Activated CD4-positive, alpha-beta T cell treated with anti-CD3 and anti-CD28 coated beads, Interleukin-2, amount 10 ng/mL, durations not matched to agents 24 days and 14 days (primary cell): ENCODE data around the gene TCEANC2. TPM values are rescaled to one million over a fixed set of nuclear protein-coding genes. Genes with fewer than 3 reads are reported as not detected.
"Not testable (repeated sequence)": the region's sequence is repeated elsewhere in the genome, so short reads cannot be mapped to it uniquely, and the experiment has no call there.

Source experiments
- DNase-seq: peaks from one replicate; pipeline ENCODE4 v3.0.0; 2022
- H3K27ac Mint-ChIP-seq: one replicate; pipeline ENCODE4 v1.8.0; 2022; ENCODE audit warnings: mild to moderate bottlenecking, mixed read lengths
- H3K27me3 Mint-ChIP-seq: one replicate; pipeline ENCODE4 v1.8.0; 2022; ENCODE audit warnings: mixed read lengths
- H3K36me3 Mint-ChIP-seq: one replicate; pipeline ENCODE4 v1.8.0; 2022; ENCODE audit warnings: low read depth, mild to moderate bottlenecking, mixed read lengths
- H3K4me1 Mint-ChIP-seq: one replicate; pipeline ENCODE4 v1.8.0; 2021; ENCODE audit warnings: mixed read lengths
- H3K4me3 Mint-ChIP-seq: one replicate; pipeline ENCODE4 v1.8.0; 2022; ENCODE audit warnings: mild to moderate bottlenecking, moderate library complexity, mixed read lengths
- H3K9me3 Mint-ChIP-seq: one replicate; pipeline ENCODE4 v1.8.0; 2021; ENCODE audit warnings: mixed read lengths
- intact Hi-C: fragments of 100-400 bp; cut with micrococcal nuclease; formaldehyde crosslinking; loops from one replicate; pipeline ENCODE4 v1.15.1; 2023
- total RNA-seq: library from RNA; stranded (reverse); gene quantifications from 2 replicates; pipeline ENCODE4 v1.2.3, GENCODE V29; 2022

TCEANC2 gene
- total RNA-seq, 1 donor from 2014 or later: 10.0 TPM

- intact Hi-C loops: no loop called here
- Mint-ChIP-seq H3K4me3 (no peak overlapping the region), H3K36me3 (peaks cover 2% of the 10 kb centered on the region), H3K9me3 (no peaks in the 10 kb centered on the region), H3K27me3 (no peaks in the 10 kb centered on the region), H3K27ac (no peak overlapping the region), H3K4me1 (peaks cover 5% of the 10 kb centered on the region)
- DNase-seq: no peak
Observed at GRCh38 chr1:54084794-54085193, 31.4 kb downstream of the TCEANC2 start.

GRCh38 chr1:54086754-54087153, 33.3 kb downstream of the TCEANC2 start:
- peaks cover 4% of the 10 kb centered on the region for H3K36me3 Mint-ChIP-seq
- no peak overlapping the region for H3K4me3 Mint-ChIP-seq
- H3K4me1 Mint-ChIP-seq: peaks cover 2% of the 10 kb centered on the region
- no peaks in the 10 kb centered on the region for H3K9me3 Mint-ChIP-seq
- H3K27ac Mint-ChIP-seq: no peak overlapping the region
- H3K27me3 Mint-ChIP-seq: no peaks in the 10 kb centered on the region
- DNase-seq: no peak
- intact Hi-C loops: no loop called here

DNA sequence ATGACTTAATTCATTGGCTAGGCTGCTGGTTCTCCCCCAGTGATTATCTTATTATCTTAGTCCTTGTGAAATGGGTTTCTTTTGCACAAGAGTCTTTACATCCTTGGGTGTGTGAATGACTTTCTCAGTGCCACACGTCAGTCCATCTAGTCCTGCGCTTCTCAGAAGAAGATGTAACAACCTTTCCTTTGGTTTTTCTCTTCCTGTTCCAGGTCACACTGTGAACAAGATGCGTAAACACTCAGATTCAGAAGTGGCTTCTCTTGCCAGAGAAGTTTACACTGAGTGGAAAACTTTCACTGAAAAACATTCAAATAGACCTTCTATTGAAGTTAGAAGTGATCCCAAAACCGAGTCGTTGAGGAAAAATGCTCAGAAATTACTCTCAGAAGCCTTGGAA, 35.0 kb downstream of the TCEANC2 start:
- H3K27me3 Mint-ChIP-seq: no peaks in the 10 kb centered on the region
- DNase-seq: no peak
- H3K27ac Mint-ChIP-seq: no peak overlapping the region
- intact Hi-C loops: no loop called here
- no peaks in the 10 kb centered on the region for H3K9me3 Mint-ChIP-seq
- no peaks in the 10 kb centered on the region for H3K4me1 Mint-ChIP-seq
- peaks cover 4% of the 10 kb centered on the region for H3K36me3 Mint-ChIP-seq
- no peak overlapping the region for H3K4me3 Mint-ChIP-seq

DNA sequence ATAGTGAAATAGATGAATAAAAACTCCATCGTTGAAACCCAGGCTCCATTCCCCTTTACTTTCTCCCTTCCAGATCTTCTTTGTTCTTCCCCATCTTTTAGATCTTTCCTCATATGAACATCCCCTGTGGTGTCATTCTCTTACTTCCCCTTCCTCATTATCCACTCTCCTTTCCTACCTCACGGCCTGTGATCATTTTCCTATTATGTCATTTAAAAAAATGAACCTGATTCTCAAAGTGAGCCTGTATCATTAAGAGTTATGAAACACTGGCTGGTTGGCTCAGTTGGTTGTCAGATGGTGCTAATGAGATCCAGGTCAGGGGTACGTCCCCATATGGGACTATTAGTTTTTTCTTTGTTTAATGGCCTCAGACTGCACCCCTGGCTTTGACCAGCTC, 38.3 kb downstream of the TCEANC2 start:
- H3K4me1 Mint-ChIP-seq: no peaks in the 10 kb centered on the region
- H3K4me3 Mint-ChIP-seq: no peak overlapping the region
- H3K27ac Mint-ChIP-seq: no peak overlapping the region
- H3K9me3 Mint-ChIP-seq: no peaks in the 10 kb centered on the region
- no peak for DNase-seq
- intact Hi-C loops: no loop called here
- no peaks in the 10 kb centered on the region for H3K27me3 Mint-ChIP-seq
- peaks cover 10% of the 10 kb centered on the region for H3K36me3 Mint-ChIP-seq

DNA sequence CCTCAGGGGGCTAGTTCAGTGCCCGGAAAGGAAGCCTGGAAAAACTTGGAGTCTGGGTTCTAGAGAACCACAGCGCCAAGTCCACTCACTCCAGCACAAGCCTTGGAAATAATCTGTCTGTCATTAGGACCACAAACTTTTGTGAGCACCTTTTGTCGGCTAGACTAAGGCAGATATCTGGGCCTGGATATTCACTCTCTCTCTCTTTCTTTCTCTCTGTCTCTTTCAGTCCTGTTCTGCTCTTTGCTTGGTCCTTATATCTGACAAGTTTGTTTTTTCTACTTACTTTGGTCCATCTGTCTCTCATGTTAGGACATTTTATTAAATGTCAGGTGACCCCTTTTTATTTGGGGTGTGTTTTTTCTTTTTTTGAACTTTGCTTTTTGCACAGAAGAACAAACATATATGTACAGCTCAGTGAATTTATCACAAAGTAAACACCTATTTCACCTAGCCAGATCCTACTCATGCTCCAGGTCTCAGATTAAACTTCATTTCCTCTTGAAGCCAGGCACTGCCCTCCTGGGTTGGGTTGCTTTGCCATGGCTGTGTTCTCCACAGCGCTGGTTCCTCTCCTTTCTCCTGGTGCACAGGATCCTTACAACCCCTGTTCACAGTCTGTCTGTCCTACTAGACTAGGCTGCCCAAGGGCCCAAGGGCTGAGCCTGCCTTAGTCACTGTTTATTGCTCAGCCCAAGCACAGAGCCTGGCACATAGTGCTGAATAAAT, 40.8 kb downstream of the TCEANC2 start:
- Mint-ChIP-seq H3K4me3 (no peak overlapping the region), H3K9me3 (no peaks in the 10 kb centered on the region), H3K36me3 (peaks cover 13% of the 10 kb centered on the region), H3K27ac (no peak overlapping the region), H3K27me3 (no peaks in the 10 kb centered on the region), H3K4me1 (peaks cover 3% of the 10 kb centered on the region)
- DNase-seq: no peak
- intact Hi-C loops: no loop called here

- H3K4me1 Mint-ChIP-seq, H3K4me3 Mint-ChIP-seq, intact Hi-C loops, H3K27me3 Mint-ChIP-seq, DNase-seq, H3K9me3 Mint-ChIP-seq, H3K27ac Mint-ChIP-seq: not testable (repeated sequence)
- H3K36me3 Mint-ChIP-seq: peaks cover 13% of the 10 kb centered on the region
Observed at GRCh38 chr1:54094730-54095105, 41.3 kb downstream of the TCEANC2 start.

DNA sequence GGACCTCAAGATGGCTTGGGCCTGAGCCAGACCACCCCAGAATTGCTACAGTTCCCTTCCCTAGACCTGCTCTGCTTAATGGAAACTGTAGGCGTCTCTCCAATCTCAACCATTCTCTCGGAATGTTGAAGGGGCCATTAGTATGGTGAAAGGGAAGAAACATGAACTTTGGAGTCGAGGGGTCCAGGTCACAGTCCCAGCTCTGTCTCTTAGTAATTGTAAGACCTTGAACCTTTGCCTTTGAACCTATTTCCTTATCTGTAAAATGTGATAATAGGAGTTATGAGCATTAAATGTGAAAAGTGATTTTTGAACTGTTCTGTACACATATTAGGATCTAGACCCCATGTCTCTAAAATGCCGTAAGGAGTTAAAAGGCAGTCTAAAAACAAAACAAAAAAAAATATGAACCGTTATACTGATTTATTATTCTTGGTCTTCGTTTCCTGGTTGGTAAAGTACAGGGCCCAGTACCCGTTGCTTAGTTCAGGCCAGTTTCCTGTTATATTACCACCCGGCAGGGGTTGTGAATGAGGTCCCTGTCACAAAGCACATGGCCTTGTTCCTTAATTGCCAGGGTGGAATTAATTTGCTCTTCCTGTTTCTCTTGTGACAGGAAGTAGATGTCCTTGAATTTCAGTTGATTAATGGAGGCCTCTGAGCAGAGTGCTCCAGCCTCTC, 42.3 kb downstream of the TCEANC2 start:
- Mint-ChIP-seq H3K4me1 (peaks cover 3% of the 10 kb centered on the region), H3K4me3 (no peak overlapping the region), H3K27ac (no peak overlapping the region), H3K27me3 (no peaks in the 10 kb centered on the region), H3K36me3 (peaks cover 18% of the 10 kb centered on the region), H3K9me3 (no peaks in the 10 kb centered on the region)
- intact Hi-C loops: no loop called here
- DNase-seq: no peak

GRCh38 chr1:54096227-54096876, 42.9 kb downstream of the TCEANC2 start:
- Mint-ChIP-seq H3K4me1 (peaks cover 3% of the 10 kb centered on the region), H3K4me3 (no peak overlapping the region), H3K9me3 (no peaks in the 10 kb centered on the region), H3K27me3 (no peaks in the 10 kb centered on the region), H3K36me3 (peaks cover 21% of the 10 kb centered on the region), H3K27ac (no peak overlapping the region)
- intact Hi-C loops: no loop called here
- DNase-seq: no peak

DNA sequence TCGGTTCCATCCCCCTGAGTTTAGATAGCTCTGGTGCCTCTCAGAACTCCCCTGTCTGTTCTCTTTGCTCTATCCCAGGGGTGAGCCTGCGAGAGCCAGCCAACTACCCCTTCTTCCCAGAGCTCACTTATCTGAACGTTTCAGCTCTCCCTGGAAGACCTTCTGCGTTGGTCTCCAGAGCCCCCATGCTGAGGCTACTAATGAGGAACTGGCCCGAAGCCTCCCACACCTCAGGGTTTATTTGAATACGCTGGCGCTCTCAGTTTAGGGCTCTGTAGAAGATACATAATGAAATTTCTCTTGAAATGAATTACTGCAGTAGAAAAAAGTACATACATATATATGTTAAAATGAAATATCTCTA, 43.5 kb downstream of the TCEANC2 start:
- DNase-seq: no peak
- H3K27ac Mint-ChIP-seq: no peak overlapping the region
- H3K4me1 Mint-ChIP-seq: peaks cover 3% of the 10 kb centered on the region
- H3K27me3 Mint-ChIP-seq: no peaks in the 10 kb centered on the region
- intact Hi-C loops: no loop called here
- H3K36me3 Mint-ChIP-seq: peaks cover 22% of the 10 kb centered on the region
- no peaks in the 10 kb centered on the region for H3K9me3 Mint-ChIP-seq
- no peak overlapping the region for H3K4me3 Mint-ChIP-seq

DNA sequence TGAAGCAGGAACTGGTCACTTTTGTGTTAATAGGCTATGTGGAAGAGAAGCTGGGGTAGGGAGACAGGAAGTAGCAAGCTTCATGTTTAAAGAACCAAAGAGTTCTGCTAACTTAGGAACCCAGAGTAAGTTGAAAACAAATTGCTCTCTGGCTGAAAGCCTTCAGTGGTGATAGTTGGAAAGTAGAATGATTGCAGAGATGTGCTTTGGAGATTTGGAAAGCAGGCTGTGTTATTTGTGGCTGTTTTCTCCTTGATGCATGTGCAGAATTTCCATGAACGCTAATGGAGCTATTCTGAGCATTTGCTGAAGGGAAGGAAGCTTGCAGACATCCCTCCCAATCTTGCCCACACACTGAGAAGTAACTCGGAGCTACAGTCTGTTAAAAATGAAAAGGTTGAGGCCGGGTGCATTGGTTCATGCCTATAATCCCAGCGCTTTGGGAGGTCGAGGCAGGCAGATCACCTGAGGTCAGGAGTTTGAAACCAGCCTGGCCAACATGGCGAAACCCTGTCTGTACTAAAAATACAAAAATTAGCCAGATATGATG, 45.7 kb downstream of the TCEANC2 start:
- no peak overlapping the region for H3K4me3 Mint-ChIP-seq

DNA sequence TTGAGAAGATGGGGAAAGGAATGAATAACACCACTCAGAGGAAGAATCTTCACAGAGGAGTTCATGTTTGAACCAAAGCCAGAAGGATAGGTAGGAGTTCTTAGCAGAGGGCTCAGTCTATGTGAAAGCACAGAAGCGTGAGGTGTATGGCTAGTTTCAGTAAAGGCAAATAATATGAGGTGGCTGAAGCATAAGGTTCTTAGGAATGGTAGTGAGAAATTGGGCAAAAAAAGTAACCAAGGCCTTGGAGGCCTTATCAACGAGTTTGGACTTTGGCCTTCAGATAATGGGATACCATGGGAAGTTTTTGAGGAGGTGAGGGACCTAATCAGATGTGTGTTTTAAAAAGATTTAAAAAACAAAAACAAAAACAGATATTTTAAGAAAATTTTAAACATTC, 47.1 kb downstream of the TCEANC2 start:
- no peaks in the 10 kb centered on the region for H3K9me3 Mint-ChIP-seq
- no peak for DNase-seq
- peaks cover 3% of the 10 kb centered on the region for H3K4me1 Mint-ChIP-seq
- H3K36me3 Mint-ChIP-seq: peaks cover 31% of the 10 kb centered on the region
- no peak overlapping the region for H3K4me3 Mint-ChIP-seq
- H3K27ac Mint-ChIP-seq: no peak overlapping the region
- intact Hi-C loops: no loop called here
- no peaks in the 10 kb centered on the region for H3K27me3 Mint-ChIP-seq

More for the DNA sequence above, 45.7 kb downstream of the TCEANC2 start:
- peaks cover 3% of the 10 kb centered on the region for H3K4me1 Mint-ChIP-seq
- intact Hi-C loops: no loop called here
- no peak overlapping the region for H3K27ac Mint-ChIP-seq
- peaks cover 33% of the 10 kb centered on the region for H3K36me3 Mint-ChIP-seq
- H3K27me3 Mint-ChIP-seq: no peaks in the 10 kb centered on the region
- DNase-seq: no peak
- no peaks in the 10 kb centered on the region for H3K9me3 Mint-ChIP-seq

DNA sequence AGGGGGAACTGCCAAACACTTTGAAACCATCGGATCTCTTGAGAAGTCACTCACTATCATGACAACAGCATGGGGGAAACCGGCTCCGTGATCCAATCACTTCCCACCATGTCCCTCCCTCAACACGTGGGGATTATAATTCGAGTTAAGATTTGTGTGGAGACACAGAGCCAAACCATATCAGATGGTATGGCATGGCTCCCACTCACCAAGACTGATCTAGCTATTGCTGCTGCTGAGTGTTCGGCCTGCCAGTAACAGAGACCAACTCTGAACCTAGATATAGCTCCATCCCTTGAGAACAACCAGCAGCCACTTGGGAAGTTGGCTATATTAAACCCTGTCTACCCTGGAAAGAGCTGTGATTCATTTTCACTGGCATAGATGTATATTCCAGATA, 50.0 kb downstream of the TCEANC2 start:
- peaks cover 3% of the 10 kb centered on the region for H3K4me1 Mint-ChIP-seq
- intact Hi-C loops: no loop called here
- H3K27ac Mint-ChIP-seq: no peak overlapping the region
- H3K9me3 Mint-ChIP-seq: no peaks in the 10 kb centered on the region
- no peak for DNase-seq
- peaks cover 24% of the 10 kb centered on the region for H3K36me3 Mint-ChIP-seq
- H3K27me3 Mint-ChIP-seq: no peaks in the 10 kb centered on the region
- H3K4me3 Mint-ChIP-seq: no peak overlapping the region

- H3K4me1 Mint-ChIP-seq, intact Hi-C loops, H3K4me3 Mint-ChIP-seq, H3K27ac Mint-ChIP-seq, DNase-seq, H3K27me3 Mint-ChIP-seq, H3K9me3 Mint-ChIP-seq: not testable (repeated sequence)
- H3K36me3 Mint-ChIP-seq: peaks cover 22% of the 10 kb centered on the region
Observed at GRCh38 chr1:54104613-54105012, 51.2 kb downstream of the TCEANC2 start.

DNA sequence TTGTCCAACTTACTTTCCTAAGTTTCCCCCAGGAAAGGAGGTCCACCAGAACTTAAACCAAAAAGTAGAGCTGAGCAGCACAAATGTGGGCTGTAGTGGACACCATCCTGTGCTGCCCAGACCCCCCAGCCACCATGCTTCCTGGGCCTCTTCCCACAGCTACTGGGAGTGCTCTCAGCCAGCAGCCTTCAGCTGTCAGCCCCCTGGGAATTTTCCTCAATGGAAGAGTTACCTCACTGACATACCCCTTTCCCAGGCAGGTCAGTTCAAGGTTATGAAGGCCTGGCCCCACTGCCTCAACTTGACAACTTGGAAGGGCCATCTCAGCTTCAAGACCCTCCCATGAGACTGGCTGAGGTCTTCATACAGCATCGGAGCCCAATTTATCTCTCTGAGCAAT, 51.7 kb downstream of the TCEANC2 start:
- Mint-ChIP-seq H3K9me3 (no peaks in the 10 kb centered on the region), H3K4me1 (no peaks in the 10 kb centered on the region), H3K36me3 (peaks cover 22% of the 10 kb centered on the region), H3K27ac (no peak overlapping the region), H3K27me3 (no peaks in the 10 kb centered on the region), H3K4me3 (no peak overlapping the region)
- no peak for DNase-seq
- intact Hi-C loops: no loop called here
